HG03565 (cell line): ENCODE results near the gene ULK4.

ENCODE experiments used
- ATAC-seq: cut with Tn5 transposase; IDR thresholded peaks from one replicate; pipeline ENCODE4 v1.9.1; 2021; ENCODE audit warnings: mild to moderate bottlenecking, moderate library complexity; ENCODE audit not compliant: unreplicated experiment

The ULK4 gene

DNA sequence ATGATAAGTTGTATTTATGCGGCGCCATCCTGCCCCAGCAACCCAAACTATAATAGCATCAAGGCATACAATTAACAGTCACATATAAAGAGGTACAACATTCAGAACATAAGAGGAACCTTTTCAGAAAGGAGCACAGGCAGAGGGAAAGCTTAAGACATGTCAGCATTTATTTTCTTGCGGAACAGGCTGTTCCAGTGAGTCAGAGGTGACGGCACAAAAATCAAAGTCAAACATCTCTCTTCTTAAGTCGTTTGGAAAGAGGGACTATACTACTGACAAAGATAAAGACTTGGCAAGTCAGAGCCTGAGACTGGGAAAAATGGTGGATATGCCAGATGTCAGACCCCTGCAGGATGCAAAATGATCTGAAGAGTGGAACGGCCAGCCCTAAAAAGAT, 634.2 kb downstream of the ULK4 start:
- ATAC-seq, result no peak

DNA sequence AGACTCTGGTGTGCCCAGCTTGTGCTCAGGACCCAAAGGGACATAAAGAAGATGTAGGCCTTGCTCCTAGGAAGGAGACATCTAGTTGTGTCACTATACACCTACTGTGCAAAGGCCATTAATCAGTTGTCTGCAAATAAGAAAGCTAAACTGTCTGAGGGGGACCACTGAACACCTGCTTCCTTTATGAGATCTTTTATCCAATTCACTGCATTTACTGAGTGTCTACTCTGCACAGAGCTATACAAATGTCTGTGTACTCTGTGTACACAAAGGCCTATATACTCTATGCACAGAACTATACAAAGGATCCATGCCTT, 637.8 kb downstream of the ULK4 start:
- ATAC-seq, result no peak

DNA sequence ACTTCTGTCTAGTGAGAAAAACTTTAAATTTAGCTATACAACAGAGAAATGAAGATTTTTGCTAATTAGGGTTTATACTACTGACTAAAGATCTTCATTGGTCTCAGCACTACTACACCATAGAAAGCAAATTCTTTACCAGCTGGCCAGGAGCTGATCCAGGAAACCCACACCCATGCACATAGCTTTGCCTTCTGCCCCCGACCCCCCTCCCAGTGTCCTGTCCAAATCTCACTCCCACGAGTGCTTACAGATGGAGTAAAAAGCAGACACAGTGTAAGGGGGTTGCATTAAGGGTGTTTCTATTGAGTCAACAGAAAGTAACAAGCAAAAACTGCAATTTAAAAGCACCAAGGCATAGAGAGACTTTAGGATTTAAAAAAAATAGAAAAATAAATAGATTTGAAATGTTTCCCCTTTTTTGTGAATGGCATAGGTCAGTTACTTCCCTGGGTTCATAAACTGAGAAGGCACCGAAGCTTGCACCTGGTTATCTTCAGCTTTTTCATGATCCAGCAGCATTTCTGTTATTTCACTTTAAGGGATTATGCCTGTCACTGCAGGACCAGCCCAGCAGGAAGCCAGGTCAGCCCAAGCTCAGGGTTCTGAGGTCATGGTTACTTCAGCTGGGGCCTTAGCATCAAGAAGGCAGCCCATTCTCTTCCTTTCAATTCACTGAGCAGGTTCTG, 638.3 kb downstream of the ULK4 start:
- no peak for ATAC-seq

DNA sequence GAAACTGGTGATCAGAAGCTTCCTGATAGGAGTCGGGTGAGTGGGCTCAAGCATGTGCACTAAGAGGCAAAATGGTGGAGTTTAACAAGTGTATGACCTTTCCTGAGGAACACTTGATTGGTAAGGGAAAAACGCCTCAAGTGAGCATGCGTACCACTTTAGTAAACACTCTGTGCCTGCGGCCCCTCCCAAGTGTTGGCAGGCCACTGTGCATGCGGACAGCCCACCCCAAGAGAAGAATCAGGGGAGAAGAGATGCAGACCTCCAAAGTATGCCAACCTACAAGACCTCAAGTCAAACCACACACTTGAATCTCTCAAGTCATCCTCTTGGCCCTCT, 640.3 kb downstream of the ULK4 start:
- no peak for ATAC-seq

DNA sequence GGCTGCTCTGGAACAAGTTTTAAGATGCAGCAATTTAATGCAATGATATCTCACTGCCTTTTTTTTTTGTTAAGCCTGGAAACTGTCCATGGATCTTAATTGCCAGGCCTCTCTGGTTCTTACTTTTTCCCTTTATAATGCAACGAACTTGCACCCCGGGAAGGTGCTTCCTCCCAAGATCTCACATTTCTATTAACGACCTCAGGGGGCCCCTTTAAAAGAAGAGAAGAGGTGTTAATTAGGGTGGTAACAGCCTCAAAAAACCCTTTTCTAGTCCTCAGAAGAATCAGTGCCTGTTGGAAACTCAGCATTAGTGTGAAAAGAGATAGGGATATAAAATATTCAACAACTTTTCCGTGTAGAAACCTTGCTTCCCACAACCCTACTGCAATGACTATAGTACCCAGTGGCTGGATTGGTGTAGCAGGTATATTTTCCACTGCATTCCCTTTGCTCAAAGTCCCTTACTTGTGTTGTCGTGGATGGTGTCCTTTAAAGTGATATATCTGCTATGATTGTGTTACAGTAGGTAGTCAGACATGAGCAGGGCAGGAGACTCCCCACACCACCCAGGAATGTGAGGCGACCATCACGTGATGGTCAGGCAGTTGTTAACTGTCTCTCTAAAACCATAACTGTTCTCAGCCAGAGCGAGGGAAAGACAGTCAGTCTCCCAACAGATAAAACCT, 640.8 kb downstream of the ULK4 start:
- ATAC-seq, result no peak

DNA sequence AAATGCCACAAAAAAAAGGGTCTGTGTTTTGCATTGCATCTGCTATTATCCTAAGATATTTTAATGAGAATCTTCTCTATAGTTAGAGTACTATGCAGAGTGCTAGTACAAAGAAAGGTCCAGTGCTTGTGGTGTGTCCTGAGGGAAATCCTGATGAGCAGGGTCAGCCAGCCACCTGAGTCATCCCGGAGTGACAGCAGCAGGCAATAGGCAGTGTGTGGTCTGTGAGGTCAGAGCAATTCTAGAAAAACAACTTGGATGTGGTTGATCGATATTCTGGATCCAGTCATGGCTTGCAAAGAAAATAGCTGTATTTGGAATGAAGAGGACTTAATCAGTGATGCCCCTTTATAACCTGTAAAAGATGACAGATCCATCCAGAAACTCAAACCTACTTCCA, 643.4 kb downstream of the ULK4 start:
- ATAC-seq, result no peak

DNA sequence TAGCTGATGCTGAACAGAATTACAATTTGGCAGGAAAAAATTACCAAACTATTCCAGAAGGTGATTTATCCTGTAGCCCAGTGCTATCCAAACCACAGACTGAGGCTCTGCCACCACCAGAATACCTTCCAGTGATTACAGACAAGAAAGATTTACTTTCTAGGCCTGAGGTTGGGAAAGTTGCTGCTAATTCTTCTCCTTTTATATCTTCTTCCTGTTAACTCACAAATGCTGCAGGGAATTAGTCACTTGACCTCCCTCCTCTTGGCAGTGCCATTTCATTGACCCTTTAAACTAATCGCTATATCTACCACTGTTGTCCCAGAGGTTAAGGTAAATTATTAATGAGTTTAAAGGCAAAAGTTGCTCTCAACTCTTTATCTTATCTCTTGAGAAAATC, 644.2 kb downstream of the ULK4 start:
- no peak for ATAC-seq

DNA sequence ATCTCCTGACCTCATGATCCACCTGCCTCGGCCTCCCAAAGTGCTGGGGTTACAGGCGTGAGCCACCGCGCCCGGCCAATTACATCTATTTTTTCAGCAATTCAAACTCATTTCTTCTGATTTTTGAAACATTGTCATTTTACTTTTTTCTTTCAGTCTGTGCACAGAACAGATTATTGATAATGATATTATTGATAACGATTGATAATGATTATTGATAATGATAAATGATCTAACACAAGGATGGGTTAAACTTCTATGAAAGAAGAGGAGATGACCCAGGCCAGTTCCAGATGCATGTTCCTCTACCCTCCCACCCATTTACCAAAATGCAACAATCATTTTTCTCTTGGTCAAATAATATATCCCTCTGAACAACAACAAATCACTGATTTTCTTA, 644.6 kb downstream of the ULK4 start:
- ATAC-seq, result no peak

DNA sequence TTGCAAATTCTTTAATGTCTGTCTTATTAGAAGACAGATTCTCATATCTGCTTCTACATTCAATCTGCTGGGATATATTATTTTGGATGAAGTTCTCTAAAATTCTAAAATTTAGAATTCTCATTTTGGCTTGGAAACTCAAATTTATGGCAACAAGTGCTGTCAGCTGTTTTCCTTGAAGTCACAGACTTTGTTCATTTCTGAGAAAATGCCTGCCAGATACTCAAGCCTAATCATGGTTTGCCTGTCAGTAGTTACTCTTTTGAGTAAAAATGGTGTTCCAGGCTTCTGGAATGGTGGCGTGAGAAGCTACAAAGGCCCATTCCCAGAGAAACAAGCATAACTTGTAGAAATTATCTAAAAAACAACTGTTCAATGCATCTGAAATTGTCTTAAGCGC, 646.8 kb downstream of the ULK4 start:
- no peak for ATAC-seq

DNA sequence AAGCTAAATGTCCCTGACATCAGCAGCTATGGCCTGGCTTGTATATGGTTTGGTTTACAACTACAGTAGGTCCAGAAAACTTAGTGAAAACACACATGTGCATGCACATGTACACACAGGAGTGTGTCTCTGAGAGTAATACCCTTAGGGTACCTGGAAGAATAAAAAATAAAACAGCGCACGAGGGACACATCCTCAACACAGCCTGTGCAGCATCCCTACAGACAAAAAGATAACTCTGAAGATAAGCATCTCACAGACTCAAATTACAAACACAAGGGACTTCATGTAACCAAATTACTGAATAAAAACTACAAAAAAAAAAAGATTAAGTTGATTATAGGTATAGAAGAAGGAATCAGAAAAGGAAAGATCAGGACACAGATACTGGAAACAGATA, 653.8 kb downstream of the ULK4 start:
- no peak for ATAC-seq

DNA sequence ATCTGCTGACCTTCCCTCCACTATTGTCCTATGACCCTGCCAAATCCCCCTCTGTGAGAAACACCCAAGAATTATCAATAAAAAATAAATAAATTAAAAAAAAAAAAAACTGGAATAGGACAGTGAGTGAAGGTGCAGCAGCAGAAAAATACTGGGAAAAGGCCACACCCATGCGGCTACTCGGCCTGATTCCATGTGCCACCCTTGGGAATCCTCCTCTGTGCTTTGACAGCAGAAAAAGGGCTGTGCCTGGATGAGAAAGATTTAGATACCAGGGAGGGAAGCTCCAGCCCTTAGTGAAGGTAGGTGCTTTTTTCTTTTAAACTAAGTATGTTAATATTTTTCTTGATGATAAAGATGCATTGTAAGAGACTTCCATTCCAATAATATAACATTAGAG, 654.8 kb downstream of the ULK4 start:
- ATAC-seq, result no peak

DNA sequence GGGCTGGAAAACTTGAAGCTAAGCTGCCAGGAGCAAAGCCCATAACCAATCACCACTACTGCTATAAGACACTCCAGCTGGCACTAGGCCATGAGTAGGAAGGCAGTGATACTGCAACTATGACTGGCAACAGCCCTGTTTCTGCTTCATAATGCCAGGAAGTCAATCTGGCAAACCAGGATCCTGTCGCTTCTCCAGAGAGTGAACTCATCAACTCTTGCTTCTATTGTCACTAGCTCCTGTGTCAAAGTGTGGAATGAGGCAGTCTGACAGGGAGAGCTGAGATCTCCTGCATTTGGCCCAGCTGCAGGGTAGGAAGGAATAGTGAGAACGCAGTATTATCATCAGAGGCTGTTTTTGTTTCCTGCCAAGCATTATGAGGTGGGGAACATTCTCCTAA, 657.3 kb downstream of the ULK4 start:
- ATAC-seq, result no peak

DNA sequence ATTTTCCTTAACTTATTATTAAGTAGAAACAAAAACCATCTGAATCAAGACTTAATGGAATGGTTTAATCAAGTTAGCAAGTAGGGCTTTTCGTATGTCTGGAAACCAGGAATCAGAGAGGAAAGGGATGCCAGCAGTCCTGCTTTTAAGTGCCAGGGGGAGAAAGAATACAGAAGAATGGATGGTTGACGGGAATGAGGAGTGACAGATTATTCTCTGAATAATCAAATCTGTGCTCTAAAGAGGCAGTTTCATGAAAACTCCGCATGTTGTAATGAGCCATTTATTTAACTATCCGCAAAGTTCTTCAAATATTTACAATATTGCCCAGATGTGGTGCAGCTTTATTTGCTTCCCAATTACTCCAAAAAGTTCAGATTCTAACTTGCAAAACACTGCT, 659.6 kb downstream of the ULK4 start:
- ATAC-seq, result no peak

DNA sequence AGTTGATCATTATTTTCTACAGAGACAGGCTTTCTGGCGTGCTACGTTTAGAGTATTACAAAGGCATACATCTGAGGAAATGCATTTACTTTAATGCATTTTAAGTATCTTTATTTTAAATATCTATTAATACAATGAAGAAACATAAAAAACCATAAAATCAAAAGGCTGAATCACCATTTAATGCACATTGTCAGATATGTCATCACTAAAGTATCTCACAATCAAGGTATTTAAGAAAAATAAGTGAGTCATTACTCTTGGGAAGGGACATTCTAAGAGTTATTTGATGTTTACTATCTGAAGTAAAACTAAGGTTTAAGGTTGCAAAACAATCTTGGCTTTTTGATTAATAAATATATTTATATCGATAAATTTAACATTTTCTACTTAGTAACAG, 660.4 kb downstream of the ULK4 start:
- ATAC-seq, result no peak

DNA sequence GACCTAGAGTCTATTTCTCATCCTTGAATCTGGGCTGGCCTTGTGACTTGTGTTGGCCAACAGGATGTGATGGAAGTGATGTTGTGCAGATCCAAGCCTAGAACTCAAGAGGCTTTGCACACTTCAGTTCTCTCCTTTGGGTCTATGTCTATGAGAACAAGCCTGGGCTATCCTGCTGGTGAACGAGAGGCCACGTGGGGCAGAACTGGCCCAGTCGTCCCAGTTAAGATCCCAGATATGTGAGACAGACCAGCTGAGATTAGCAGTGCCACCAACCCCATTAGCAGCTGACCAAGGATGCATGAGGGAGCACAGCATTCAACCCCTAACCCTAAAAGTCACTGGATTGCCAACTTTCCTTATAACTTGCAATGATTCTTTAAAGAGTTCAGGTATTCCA, 662.9 kb downstream of the ULK4 start:
- ATAC-seq, result no peak

DNA sequence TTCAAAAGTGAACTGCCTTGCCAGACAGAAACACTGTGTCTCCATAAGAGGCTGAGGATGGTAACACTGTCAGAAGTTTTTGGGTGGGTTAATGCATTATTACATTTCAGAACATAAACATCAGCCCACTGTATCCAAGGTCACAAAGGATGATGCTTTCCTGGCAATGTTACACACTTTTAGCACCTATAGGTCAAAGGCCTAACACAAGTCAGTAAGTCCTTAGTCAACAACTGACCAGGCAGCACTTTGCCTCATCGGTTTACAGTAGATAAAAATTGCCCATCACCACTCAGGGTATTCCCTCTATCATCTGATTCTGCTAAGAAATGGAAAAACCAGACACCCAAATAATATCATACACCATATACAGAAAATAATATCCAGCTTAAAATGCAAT, 664.2 kb downstream of the ULK4 start:
- ATAC-seq, result no peak

DNA sequence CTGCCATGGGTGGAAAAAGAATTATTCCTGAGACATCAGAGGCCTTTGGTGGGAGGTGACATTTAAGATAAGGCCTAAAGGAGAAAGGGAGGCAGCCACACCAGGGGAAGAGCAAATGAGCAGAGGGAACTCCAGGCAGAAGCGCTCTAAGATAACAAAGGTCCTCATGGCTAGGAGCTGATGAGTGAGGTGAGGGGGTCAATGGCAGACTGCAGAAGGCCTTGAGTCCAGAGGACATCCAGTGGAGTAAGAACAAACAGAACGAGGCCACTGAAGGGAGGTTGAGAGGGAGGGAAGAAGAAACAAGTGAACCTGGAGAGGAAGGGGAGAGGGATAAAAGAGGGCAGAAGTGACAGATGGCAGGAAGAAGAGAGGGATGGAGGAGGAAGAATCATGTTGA, 665.3 kb downstream of the ULK4 start:
- ATAC-seq, result no peak

DNA sequence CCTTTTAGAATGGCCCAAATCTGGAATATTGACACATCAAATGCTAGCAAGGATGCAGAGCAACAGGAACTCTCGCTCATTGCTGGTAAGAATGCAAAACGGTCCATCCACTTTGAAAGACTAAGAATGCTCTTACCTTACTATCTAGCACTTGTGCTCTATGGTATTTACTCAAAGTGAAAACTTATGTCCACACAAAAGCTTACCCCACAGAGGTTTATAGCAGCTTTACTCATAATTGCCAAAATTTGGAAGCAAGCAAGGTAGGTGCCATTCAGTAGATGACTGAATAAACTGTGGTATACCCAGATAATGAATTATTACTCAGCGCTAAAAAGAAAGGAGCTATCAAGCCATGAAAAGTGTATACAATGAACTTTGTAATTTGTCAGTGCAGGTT, 666.2 kb downstream of the ULK4 start:
- no peak for ATAC-seq

DNA sequence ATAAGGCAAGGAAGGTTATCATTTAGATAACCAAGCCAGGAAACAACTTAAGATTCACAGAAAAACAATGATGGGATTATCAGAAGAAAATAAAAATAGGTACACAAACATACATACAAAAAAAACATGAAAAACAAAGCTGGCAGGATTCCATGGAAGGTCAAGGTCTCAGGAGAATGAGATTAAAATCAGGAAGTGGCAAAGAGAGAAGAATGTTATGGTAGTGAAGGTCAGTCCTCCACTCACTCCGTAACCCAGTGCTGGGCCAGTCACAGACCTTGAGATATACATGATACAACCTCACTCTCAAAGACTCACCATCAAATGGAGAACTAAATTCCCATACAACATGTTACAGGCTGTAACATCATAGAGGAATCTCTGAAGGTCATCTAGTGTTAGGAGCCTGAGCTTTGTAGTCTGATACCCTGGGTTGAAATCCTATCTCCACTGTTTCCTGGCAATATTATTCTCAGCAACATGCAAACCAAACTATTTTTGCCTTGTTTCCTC, 668.7 kb downstream of the ULK4 start:
- ATAC-seq, result no peak

DNA sequence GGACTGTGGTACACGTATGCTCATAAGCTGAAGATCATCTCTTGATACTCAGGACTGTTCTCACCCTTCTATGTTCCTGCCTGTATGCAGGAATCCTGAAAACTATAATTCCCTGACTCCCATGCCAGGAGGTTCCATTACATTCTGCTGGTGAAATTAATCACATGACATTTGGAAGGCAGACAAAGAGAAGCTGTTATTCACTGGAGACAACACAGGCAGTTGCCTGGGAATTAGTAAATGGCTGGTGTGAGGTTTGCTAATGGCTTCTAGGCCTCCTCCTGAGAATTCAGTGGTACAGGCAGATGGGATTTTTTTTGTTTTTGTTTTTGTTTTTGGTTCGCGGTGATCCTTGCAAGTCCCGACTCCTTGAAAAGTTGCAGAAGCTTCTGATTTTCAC, 671.2 kb downstream of the ULK4 start:
- ATAC-seq, result no peak

DNA sequence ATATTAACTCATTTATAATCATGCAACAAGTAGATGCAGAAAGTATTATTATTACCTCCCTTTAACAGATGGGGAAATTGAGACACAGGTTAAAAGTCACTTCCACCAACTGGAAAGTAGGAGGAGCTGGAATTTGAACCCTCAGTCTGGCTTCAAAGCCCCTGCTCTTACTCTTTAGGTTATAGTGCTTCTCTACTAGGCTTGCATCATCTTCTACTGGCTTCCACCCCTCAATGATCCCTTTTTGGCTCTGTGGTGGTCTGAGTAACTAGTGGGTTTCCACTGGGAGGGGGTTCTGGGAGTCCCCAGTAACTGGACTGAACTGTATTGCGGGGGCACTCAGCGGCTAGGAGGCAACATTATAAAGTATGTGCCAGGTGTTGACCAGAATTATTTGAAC, 671.6 kb downstream of the ULK4 start:
- no peak for ATAC-seq

DNA sequence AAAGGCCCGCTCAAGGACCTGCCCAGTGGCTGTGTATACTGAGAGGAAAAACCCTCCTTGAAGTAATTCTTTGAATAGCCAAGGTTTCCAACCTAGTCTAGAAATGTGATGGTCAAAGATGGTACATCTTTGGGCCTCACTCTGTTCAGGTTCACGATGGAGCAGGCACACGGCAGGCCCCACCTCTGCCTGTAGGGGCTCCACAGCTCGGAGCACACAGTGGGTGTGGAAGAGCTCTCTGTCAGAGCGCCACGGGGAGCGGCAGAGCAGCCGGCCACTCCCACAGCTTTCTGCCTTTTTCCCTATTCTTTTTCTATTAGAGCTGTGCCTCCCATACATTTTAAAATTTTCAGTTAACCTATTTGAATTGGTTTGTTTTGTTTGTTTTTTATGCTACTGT, 673.1 kb downstream of the ULK4 start:
- ATAC-seq, result no peak

DNA sequence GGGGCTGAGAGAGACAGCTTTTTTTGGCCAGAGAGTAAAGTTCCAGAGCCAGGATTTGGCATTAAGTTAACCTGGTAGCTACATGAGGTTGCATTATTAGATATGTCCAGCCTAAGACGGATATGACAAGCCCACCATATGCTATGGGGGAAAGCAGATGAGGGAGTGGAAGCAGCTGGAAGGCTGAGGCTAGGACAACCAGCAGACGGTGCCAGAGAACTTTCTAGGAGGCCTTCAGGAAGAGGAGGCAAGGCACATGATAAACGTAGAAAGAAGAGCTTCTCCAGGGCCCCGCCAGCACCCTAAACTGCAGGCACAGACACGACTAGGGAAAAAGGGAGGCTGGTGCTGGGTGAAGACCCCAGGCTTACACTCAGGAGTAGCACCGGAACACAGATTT, 675.6 kb downstream of the ULK4 start:
- no peak for ATAC-seq
